RWPE2 (cell line): ENCODE measurements around the gene FBXL20.

Experiments used
- ATAC-seq: fragments of 200-7000 bp; cut with Tn5 transposase; 3 replicates; pipeline ENCODE4 v1.9.1; 2021; ENCODE audit warnings: low read depth
- DNase-seq: peaks from one replicate; pipeline ENCODE4 v3.0.0-alpha.2; 2020; ENCODE audit warnings: low spot score
- H3K27ac ChIP-seq: fragments of 450-650 bp; 2 replicates; pipeline ENCODE4 v1.5.1; 2017; ENCODE audit warnings: mild to moderate bottlenecking; ENCODE audit not compliant: poor library complexity, severe bottlenecking
- H3K27me3 ChIP-seq: fragments of 250-450 bp; sonication (Bioruptor Pico); 2 replicates; pipeline ENCODE4 v1.5.1; 2021; ENCODE audit warnings: mild to moderate bottlenecking, moderate library complexity; ENCODE audit not compliant: insufficient read depth, poor library complexity, severe bottlenecking
- H3K36me3 ChIP-seq: fragments of 250-450 bp; sonication (Bioruptor Pico); 2 replicates; pipeline ENCODE4 v1.5.1; 2020; ENCODE audit warnings: low read depth, mild to moderate bottlenecking, moderate library complexity
- H3K4me1 ChIP-seq: fragments of 250-450 bp; sonication (Bioruptor Pico); 2 replicates; pipeline ENCODE4 v1.5.1; 2021; ENCODE audit warnings: mild to moderate bottlenecking, moderate library complexity; ENCODE audit not compliant: insufficient read depth, poor library complexity, severe bottlenecking
- H3K4me3 ChIP-seq: fragments of 250-450 bp; sonication (Bioruptor Pico); 2 replicates; pipeline ENCODE4 v1.5.1; 2021; ENCODE audit warnings: mild to moderate bottlenecking, moderate library complexity; ENCODE audit not compliant: severe bottlenecking
- H3K9me3 ChIP-seq: fragments of 250-450 bp; sonication (Bioruptor Pico); 2 replicates; pipeline ENCODE4 v1.5.1; 2021; ENCODE audit warnings: mild to moderate bottlenecking, moderate library complexity; ENCODE audit not compliant: severe bottlenecking
- TF ChIP-seq, protein P1 (sequence below): fragments of 450-650 bp; IDR thresholded peaks from one replicate; pipeline ENCODE4 v1.5.1; 2017; ENCODE audit warnings: mild to moderate bottlenecking, moderate library complexity; ENCODE audit not compliant: poor library complexity, severe bottlenecking

The FBXL20 gene

DNA sequence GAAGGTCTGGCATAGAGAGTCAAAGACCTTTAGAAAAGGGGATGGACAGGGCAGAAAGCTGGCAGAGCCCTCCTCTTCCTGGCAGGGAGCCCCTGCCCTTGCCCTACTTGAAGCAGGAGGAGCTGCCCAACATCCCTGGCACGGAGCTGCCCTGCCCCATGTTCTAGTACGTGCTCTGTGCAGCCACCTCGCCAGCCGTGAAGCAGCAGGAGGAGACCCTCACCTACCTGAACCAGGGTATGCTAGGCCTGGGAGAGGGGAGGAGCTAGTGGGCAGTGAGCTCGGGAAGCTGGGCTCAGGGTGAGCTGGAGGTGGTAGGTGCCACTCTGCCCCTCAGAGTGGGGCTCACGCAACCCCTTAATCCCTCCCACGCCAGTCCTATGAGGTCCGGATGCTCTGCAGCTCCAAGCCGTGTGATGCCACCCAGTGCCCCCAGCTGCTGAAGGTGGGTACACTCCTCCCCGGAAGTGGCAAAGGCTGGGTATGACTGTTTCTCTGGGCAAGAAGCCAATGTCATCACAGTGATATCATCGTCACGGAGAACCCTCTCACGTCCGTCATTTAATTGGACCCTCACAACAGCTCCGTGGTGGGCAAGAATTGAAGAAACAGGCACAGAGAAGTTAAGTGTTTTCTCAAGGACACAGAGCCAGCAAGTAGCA is 163.0 kb downstream of the FBXL20 start:
- DNase-seq (no peak), ATAC-seq (peak; percentile 72)
- H3K4me3 ChIP-seq = no peak overlapping the region
- H3K36me3 ChIP-seq = no peaks in the 10 kb centered on the region
- H3K27ac ChIP-seq = peak overlapping the region; percentile 34
- TF ChIP-seq, protein P1, sequence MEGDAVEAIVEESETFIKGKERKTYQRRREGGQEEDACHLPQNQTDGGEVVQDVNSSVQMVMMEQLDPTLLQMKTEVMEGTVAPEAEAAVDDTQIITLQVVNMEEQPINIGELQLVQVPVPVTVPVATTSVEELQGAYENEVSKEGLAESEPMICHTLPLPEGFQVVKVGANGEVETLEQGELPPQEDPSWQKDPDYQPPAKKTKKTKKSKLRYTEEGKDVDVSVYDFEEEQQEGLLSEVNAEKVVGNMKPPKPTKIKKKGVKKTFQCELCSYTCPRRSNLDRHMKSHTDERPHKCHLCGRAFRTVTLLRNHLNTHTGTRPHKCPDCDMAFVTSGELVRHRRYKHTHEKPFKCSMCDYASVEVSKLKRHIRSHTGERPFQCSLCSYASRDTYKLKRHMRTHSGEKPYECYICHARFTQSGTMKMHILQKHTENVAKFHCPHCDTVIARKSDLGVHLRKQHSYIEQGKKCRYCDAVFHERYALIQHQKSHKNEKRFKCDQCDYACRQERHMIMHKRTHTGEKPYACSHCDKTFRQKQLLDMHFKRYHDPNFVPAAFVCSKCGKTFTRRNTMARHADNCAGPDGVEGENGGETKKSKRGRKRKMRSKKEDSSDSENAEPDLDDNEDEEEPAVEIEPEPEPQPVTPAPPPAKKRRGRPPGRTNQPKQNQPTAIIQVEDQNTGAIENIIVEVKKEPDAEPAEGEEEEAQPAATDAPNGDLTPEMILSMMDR = no peak
- H3K9me3 ChIP-seq = no peaks in the 10 kb centered on the region
- no peaks in the 10 kb centered on the region for H3K27me3 ChIP-seq
- H3K4me1 ChIP-seq = peaks cover 11% of the 10 kb centered on the region

DNA sequence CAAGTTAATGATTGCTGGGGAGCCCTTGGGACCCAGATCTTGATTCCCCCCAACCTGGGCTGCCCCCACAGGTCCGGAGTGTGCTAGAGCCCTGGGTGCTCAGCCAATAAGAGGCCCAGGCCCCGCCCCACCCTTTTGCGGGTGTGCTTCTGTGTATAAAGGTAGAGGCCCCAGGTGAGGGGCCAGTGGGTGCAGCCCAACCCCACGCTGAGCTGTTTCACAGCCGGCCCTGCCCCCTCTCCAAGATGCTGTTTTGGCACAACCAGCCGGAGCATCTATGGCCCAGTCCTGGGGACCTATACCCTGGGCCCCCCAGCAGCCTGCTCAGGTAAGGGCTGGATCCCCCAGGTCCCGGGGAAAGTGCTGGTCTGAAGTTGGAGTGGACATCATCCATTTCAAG is 163.8 kb downstream of the FBXL20 start:
- Histone ChIP-seq H3K4me1 (peaks cover 11% of the 10 kb centered on the region), H3K27me3 (no peaks in the 10 kb centered on the region)

DNA sequence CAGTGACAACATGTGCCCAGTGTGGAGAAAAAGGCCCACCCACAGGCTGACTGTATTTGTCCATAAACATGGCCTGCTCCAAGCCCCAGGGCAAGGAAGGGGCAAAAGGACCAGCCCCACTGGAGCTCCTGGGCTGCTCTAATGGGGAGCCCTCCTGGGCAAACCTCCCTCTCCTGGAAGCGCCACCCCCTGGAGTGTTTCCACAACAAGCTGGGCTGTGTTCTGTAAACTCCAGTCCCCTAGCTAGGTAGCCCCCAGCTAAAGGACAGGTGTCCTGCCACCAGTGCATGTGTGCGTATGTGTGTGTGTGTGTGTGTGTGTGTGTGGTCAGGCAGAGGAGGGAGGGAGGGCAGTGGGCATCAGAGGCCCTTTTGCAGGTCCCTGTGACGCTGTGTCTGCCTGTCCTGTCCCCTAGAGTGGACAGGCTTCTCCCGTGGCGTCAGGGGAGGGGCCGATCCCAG is 164.4 kb downstream of the FBXL20 start:
- Histone ChIP-seq H3K27me3 (no peaks in the 10 kb centered on the region), H3K4me3 (no peak overlapping the region), H3K36me3 (no peaks in the 10 kb centered on the region), H3K4me1 (peaks cover 11% of the 10 kb centered on the region), H3K27ac (no peak overlapping the region), H3K9me3 (no peaks in the 10 kb centered on the region)
- TF ChIP-seq, protein P1 = no peak
- ATAC-seq (no peak), DNase-seq (no peak)

More for the DNA sequence above, 163.8 kb downstream of the FBXL20 start:
- DNase-seq (no peak), ATAC-seq (no peak)
- Histone ChIP-seq H3K36me3 (no peaks in the 10 kb centered on the region), H3K9me3 (no peaks in the 10 kb centered on the region), H3K4me3 (no peak overlapping the region), H3K27ac (peak overlapping the region; percentile 34)
- TF ChIP-seq, protein P1 = no peak

DNA sequence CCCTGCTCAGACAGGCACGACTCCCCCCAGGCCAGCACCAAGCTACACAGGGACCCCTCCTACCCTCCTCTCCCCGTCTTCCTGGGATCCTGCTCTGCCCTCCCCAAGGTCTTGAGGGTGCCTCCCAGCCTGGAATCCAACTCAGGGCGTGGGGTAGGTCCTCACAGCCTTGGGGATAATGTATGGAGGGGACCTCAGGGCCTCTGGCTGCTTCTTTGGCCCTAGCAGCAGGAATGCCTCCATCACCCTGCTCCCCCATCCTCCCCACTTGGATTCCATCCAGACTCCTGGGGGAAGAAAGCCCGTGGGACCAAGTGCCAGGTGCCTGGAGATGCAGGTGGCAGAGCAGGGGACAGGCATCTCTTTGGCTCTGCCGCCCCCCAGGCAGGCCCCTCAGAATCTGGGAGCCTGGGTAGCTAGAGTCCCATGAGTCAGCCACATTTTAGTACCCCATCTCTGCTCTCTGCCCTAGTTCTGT is 164.9 kb downstream of the FBXL20 start:
- no peaks in the 10 kb centered on the region for H3K9me3 ChIP-seq
- TF ChIP-seq, protein P1 = no peak
- DNase-seq (no peak), ATAC-seq (no peak)
- H3K27me3 ChIP-seq = no peaks in the 10 kb centered on the region
- H3K4me1 ChIP-seq = peaks cover 11% of the 10 kb centered on the region
- no peak overlapping the region for H3K27ac ChIP-seq
- H3K4me3 ChIP-seq = no peak overlapping the region
- no peaks in the 10 kb centered on the region for H3K36me3 ChIP-seq
